SU-DHL-6 (cell line): Measurements from ENCODE around the gene LRRC73.

Experiments
- EZH2phosphoT487 ChIP-seq: fragments of 200-600 bp; sonication (generic), shearing (Covaris generic); conservative IDR thresholded peaks from 2 replicates; pipeline ENCODE4 v1.6.1; 2018; ENCODE audit warnings: mild to moderate bottlenecking, antibody characterized with exemption, low read length, moderate library complexity, mixed read lengths
- TF ChIP-seq, protein P1 (sequence below): fragments of 200-600 bp; sonication (generic); IDR thresholded peaks from one replicate; pipeline ENCODE4 v1.5.1; 2017; ENCODE audit warnings: antibody characterized with exemption, mild to moderate bottlenecking, low read length, moderate library complexity; ENCODE audit not compliant: insufficient read depth, poor library complexity, severe bottlenecking

DNA sequence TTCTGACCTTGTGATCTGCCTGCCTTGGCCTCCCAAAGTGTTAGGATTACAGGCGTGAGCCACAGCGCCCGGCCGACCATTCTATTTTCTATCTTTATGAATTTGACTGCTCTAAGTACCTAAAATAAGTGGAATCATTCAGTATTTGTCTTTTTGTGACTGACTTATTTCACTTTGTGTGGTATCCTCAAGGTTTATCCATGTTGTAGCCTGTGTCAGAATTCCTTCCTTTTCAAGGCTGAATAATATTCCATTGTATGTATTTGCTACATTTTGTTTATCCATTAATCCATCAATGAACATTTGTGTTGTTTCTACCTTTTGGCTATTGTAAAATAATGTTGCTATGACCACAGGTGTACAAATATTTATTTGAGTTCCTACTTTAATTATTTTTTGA, 37.6 kb downstream of the LRRC73 start:
- TF ChIP-seq, protein P1, sequence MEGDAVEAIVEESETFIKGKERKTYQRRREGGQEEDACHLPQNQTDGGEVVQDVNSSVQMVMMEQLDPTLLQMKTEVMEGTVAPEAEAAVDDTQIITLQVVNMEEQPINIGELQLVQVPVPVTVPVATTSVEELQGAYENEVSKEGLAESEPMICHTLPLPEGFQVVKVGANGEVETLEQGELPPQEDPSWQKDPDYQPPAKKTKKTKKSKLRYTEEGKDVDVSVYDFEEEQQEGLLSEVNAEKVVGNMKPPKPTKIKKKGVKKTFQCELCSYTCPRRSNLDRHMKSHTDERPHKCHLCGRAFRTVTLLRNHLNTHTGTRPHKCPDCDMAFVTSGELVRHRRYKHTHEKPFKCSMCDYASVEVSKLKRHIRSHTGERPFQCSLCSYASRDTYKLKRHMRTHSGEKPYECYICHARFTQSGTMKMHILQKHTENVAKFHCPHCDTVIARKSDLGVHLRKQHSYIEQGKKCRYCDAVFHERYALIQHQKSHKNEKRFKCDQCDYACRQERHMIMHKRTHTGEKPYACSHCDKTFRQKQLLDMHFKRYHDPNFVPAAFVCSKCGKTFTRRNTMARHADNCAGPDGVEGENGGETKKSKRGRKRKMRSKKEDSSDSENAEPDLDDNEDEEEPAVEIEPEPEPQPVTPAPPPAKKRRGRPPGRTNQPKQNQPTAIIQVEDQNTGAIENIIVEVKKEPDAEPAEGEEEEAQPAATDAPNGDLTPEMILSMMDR = no peak
- no peak for TF ChIP-seq EZH2phosphoT487
